HCT116 (cell line): Measurements from ENCODE around the gene ATP6V1G1. TPM values are rescaled to one million over a fixed set of nuclear protein-coding genes. Genes with fewer than 3 reads are reported as not detected.
A peak's percentile ranks its signal among the peaks of the same experiment; 100 is the strongest.

ENCODE experiments used
- ATAC-seq: fragments of 200-7000 bp; cut with Tn5 transposase; 2 replicates; pipeline ENCODE4 v1.9.1; 2020; ENCODE audit warnings: mild to moderate bottlenecking, moderate library complexity
- BruUV-seq: library from RNA; stranded (reverse); fragments of 400-500 nt; replicated peaks from 2 replicates; lab custom pipeline; 2021; lab: Mats Ljungman, UMichigan
- CTCF ChIA-PET: fragments of 300-600 bp; sonication (Branson Sonifier 250); formaldehyde crosslinking; loops from one replicate; lab custom pipeline; 2021; ENCODE audit warnings: antibody characterized with exemption; lab: Charles Lee
- POLR2A ChIA-PET: fragments of 300-600, 350-600 bp; sonication (Branson Sonifier 250); formaldehyde crosslinking; loops from one replicate; lab custom pipeline; 2021; ENCODE audit warnings: antibody characterized with exemption; lab: Charles Lee
- RAD21 ChIA-PET, 2 experiments: fragments of 300-600 bp; sonication (Branson Sonifier 250); formaldehyde crosslinking; loops; one replicate each; lab custom pipeline; 2023; ENCODE audit warnings: low total read pairs in 2 of 2; ENCODE audit not compliant: uncharacterized antibody in 2 of 2, unreplicated experiment in 2 of 2, low non-redundant PET in 1 of 2; lab: Charles Lee
- DNase-seq: peaks from one replicate; pipeline ENCODE4 v3.0.0-alpha.2; 2010; ENCODE audit warnings: low read depth, low spot score
- H2AFZ ChIP-seq: fragments of 200-600 bp; shearing (Covaris generic), sonication (generic); 2 replicates; pipeline ENCODE4 v1.6.1; 2017; ENCODE audit warnings: low read depth, mixed run types, mixed read lengths, antibody characterized with exemption, low read length; ENCODE audit not compliant: poor library complexity, severe bottlenecking
- H3K27ac ChIP-seq: 2 replicates; pipeline ENCODE4 v1.5.1; 2012; ENCODE audit warnings: low read depth, low read length
- H3K27me3 ChIP-seq: fragments of 200-600 bp; sonication (generic); 2 replicates; pipeline ENCODE4 v1.6.1; 2016; ENCODE audit warnings: mixed run types, low read length, mixed read lengths; ENCODE audit not compliant: insufficient read depth
- H3K36me3 ChIP-seq, 2 experiments: fragments of 200-500 bp in 1 of 2; fragments of 200-600 bp in 1 of 2; sonication (Bioruptor generic) in 1 of 2; sonication (generic) in 1 of 2; 2 replicates each; pipeline versions ENCODE4 v1.5.1 to v1.6.1; 2014 to 2016; ENCODE audit warnings: low read length in 2 of 2, inconsistent platforms in 1 of 2, mixed read lengths in 1 of 2, mixed run types in 1 of 2; ENCODE audit not compliant: insufficient read depth in 2 of 2, control insufficient read depth in 1 of 2
- H3K4me1 ChIP-seq, 2 experiments: fragments of 200-600 bp in 1 of 2; sonication (generic) in 1 of 2; 2 replicates each; pipeline versions ENCODE4 v1.5.1 to v1.6.1; 2012 to 2017; ENCODE audit warnings: low read length in 2 of 2, inconsistent platforms in 1 of 2, mild to moderate bottlenecking in 1 of 2, mixed read lengths in 1 of 2, mixed run types in 1 of 2, moderate library complexity in 1 of 2; ENCODE audit not compliant: insufficient read depth in 2 of 2, control insufficient read depth in 1 of 2
- H3K4me2 ChIP-seq: fragments of 200-600 bp; sonication (generic); 2 replicates; pipeline ENCODE4 v1.6.1; 2017; ENCODE audit warnings: mixed run types, low read length, mixed read lengths
- H3K4me3 ChIP-seq, 2 experiments: fragments of 200-600 bp in 1 of 2; sonication (generic) in 1 of 2; replicated peaks in 1 of 2; 2 replicates each; pipeline ENCODE4 v1.5.1; 2011 to 2016; ENCODE audit warnings: low read length in 2 of 2, control low read depth in 1 of 2, low read depth in 1 of 2, mild to moderate bottlenecking in 1 of 2, mixed read lengths in 1 of 2, mixed run types in 1 of 2
- H3K79me2 ChIP-seq: fragments of 200-600 bp; sonication (generic); 2 replicates; pipeline ENCODE4 v1.6.1; 2017; ENCODE audit warnings: mild to moderate bottlenecking, mixed run types, low read length, moderate library complexity, mixed read lengths; ENCODE audit not compliant: insufficient read depth
- H3K9ac ChIP-seq: fragments of 200-600 bp; sonication (generic); 2 replicates; pipeline ENCODE4 v1.6.1; 2016; ENCODE audit warnings: low read length, mixed read lengths
- H3K9me2 ChIP-seq: fragments of 200-600 bp; sonication (generic), shearing (Covaris generic); 2 replicates; pipeline ENCODE4 v1.6.1; 2017; ENCODE audit warnings: mixed run types, mild to moderate bottlenecking, moderate library complexity; ENCODE audit not compliant: insufficient read depth
- H3K9me3 ChIP-seq, 2 experiments: fragments of 200-500 bp in 1 of 2; fragments of 200-600 bp in 1 of 2; sonication (Bioruptor generic) in 1 of 2; sonication (generic) in 1 of 2; 2 replicates each; pipeline ENCODE4 v1.6.1; 2014 to 2017; ENCODE audit warnings: low read length in 2 of 2, mixed read lengths in 2 of 2, inconsistent platforms in 1 of 2, low read depth in 1 of 2, mild to moderate bottlenecking in 1 of 2, mixed run types in 1 of 2, moderate library complexity in 1 of 2; ENCODE audit not compliant: control insufficient read depth in 1 of 2, insufficient read depth in 1 of 2
- H4K20me1 ChIP-seq: fragments of 200-600 bp; sonication (generic), shearing (Covaris generic); 2 replicates; pipeline ENCODE4 v1.6.1; 2017; ENCODE audit warnings: mixed run types, mild to moderate bottlenecking, moderate library complexity; ENCODE audit not compliant: insufficient read depth
- FOSL1 ChIP-seq: IDR thresholded peaks from 2 replicates; pipeline ENCODE4 v1.6.1; 2012; ENCODE audit warnings: low read depth
- POLR2A ChIP-seq: IDR thresholded peaks from 2 replicates; pipeline ENCODE4 v1.7.0; 2011; ENCODE audit warnings: borderline replicate concordance; ENCODE audit not compliant: insufficient read depth, insufficient read length; ENCODE audit errors: extremely low read depth
- POLR2AphosphoS5 ChIP-seq: IDR thresholded peaks from 2 replicates; pipeline ENCODE4 v1.6.1; 2011; ENCODE audit warnings: mild to moderate bottlenecking, low read depth, low read length, moderate library complexity
- RAD21 ChIP-seq: IDR thresholded peaks from 2 replicates; pipeline ENCODE4 v1.6.1; 2012; ENCODE audit warnings: low read depth, mild to moderate bottlenecking
- SIN3A ChIP-seq: IDR thresholded peaks from 2 replicates; pipeline ENCODE4 v1.6.1; 2012; ENCODE audit warnings: low read depth
- SRF ChIP-seq: IDR thresholded peaks from 2 replicates; pipeline ENCODE4 v1.6.1; 2012; ENCODE audit warnings: low read depth
- TCF7L2 ChIP-seq: IDR thresholded peaks from 2 replicates; pipeline ENCODE4 v1.7.0; 2011; ENCODE audit warnings: borderline replicate concordance, inconsistent platforms; ENCODE audit not compliant: insufficient read depth, insufficient read length; ENCODE audit errors: extremely low read depth
- intact Hi-C: fragments of 100-400 bp; cut with micrococcal nuclease; formaldehyde crosslinking; loops from 2 replicates; pipeline ENCODE4 v1.10.0; 2022
- total RNA-seq: library from RNA; stranded (reverse); gene quantifications from one replicate; pipeline ENCODE4 v1.2.1, GENCODE V29; 2021; ENCODE audit not compliant: unreplicated experiment
- TF ChIP-seq, protein P1 (sequence below), 3 experiments: fragments of 200-600 bp in 1 of 3; sonication (generic) in 1 of 3; IDR thresholded peaks in 2 of 3; conservative IDR thresholded peaks in 1 of 3; 2 replicates each; pipeline ENCODE4 v1.5.1; 2012 to 2017; ENCODE audit warnings: low read depth in 2 of 3, low read length in 2 of 3, antibody characterized with exemption in 1 of 3, borderline replicate concordance in 1 of 3, control low read depth in 1 of 3, mild to moderate bottlenecking in 1 of 3, mixed read lengths in 1 of 3, mixed run types in 1 of 3, moderate library complexity in 1 of 3; ENCODE audit not compliant: insufficient read depth in 1 of 3
- TF ChIP-seq, protein P2 (sequence below): IDR thresholded peaks from 2 replicates; pipeline ENCODE4 v1.6.1; 2012
- TF ChIP-seq, protein P3 (sequence below): IDR thresholded peaks from 2 replicates; pipeline ENCODE4 v1.6.1; 2011; ENCODE audit warnings: mild to moderate bottlenecking, low read length, moderate library complexity; ENCODE audit not compliant: insufficient replicate concordance; ENCODE audit errors: extremely low read depth

ATP6V1G1 gene
- total RNA-seq, 1 experiment from 2014 or later: 72.3 TPM

DNA sequence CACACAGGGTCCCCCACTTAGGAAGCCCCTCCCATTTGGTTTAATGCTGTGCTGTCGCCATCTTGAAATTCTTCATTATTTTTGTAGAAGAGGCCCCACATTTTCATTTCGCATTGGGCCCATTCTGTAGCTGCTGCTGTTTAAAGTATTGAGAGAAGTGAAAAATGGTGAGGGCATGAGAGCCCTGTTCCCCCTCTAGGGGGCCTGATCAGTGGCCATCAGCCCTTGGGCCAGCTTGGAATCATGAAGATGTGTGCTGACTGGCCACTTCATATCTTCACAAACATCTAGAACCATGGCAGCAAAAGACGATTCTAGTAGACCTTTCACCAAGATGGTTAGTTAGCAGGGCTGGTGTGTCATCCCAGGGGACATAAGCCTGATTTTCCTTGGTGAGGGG lies 26.8 kb downstream of the ATP6V1G1 start:
- Histone ChIP-seq H3K9me3 (no peaks in the 10 kb centered on the region), H3K4me3 (no peak overlapping the region), H3K4me1 (peaks cover 11 to 24% of the 10 kb centered on the region in 2 experiments), H3K9ac (no peak overlapping the region), H3K79me2 (peaks cover 8% of the 10 kb centered on the region; the same call in 1 of the 2 replicates), H2AFZ (no peak overlapping the region), H3K9me2 (no peaks in the 10 kb centered on the region), H3K27ac (no peak overlapping the region), H4K20me1 (no peaks in the 10 kb centered on the region), H3K27me3 (no peaks in the 10 kb centered on the region), H3K4me2 (no peak overlapping the region), H3K36me3 (no peaks in the 10 kb centered on the region; a peak in 1 of 4 replicates)
- DNase-seq (no peak), ATAC-seq (no peak)
- ChIA-PET RAD21 (no interaction called here), POLR2A (no interaction called here), CTCF (interaction anchor here (0.9 kb wide), 1 partner anchor 110 kb away, joined by 3 read pairs; no protein-coding TSS in a partner anchor)
- TF ChIP-seq SIN3A: no peak
- TF ChIP-seq, protein P1, sequence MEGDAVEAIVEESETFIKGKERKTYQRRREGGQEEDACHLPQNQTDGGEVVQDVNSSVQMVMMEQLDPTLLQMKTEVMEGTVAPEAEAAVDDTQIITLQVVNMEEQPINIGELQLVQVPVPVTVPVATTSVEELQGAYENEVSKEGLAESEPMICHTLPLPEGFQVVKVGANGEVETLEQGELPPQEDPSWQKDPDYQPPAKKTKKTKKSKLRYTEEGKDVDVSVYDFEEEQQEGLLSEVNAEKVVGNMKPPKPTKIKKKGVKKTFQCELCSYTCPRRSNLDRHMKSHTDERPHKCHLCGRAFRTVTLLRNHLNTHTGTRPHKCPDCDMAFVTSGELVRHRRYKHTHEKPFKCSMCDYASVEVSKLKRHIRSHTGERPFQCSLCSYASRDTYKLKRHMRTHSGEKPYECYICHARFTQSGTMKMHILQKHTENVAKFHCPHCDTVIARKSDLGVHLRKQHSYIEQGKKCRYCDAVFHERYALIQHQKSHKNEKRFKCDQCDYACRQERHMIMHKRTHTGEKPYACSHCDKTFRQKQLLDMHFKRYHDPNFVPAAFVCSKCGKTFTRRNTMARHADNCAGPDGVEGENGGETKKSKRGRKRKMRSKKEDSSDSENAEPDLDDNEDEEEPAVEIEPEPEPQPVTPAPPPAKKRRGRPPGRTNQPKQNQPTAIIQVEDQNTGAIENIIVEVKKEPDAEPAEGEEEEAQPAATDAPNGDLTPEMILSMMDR (IDR thresholded peaks at IDR 0.05 in 2 of 3, conservative IDR thresholded peaks at IDR 0.05 in 1 of 3; ENCODE audit: borderline replicate concordance in 1 of 3, insufficient read depth in 1 of 3, low read depth in 2 of 3, low read length in 2 of 3): peak in 2 of 3 experiments; percentile 17 to 20; a peak in 1 of 6 replicates
- intact Hi-C loops: no loop called here
- BruUV-seq: no TSS peak

DNA sequence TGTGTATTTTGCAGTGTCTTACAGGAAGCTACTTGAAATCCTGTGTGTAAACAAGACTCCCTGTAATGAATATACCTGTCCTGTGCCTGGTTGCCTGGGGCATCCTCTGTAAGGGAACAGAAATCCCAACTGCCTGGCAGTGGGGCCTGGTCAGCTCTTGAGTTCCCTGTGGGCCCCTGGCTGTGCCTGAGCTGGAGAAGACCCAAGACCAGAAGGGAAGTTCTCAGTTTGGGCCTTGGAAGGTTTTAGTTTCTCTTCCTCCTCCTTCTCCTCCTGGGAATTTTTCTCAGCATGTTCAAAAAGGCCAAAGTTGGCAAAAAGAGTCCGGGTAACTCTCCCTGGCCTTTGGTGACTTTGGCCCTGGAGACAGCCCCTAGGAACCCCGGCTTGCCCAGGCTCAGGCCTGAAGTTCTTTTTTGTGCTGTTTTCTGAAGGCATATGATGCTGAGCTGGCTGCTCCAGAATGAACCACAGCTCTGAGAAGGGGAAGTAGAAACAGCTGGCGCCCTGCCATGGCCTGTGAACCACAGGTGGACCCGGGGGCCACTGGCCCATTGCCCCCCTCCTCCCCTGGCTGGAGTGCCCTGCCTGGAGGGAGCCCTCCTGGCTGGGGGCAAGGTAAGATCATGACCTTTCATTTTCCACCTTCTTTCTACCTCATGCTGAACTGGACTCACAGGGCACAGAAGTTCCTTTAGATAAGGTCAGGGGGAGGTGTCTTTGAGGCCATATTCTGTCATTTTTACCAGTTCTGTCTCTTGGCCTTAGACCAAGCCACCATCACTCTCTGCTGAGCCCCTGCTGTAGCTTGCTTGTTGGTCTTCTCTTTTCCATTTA lies 29.3 kb downstream of the ATP6V1G1 start:
- CTCF ChIA-PET: interaction anchor here (1.6 kb wide), 1 partner anchor 37 kb away, joined by 4 read pairs; no protein-coding TSS in a partner anchor
- no peaks in the 10 kb centered on the region for H4K20me1 ChIP-seq
- no TSS peak for BruUV-seq
- H3K9me2 ChIP-seq: no peaks in the 10 kb centered on the region
- H3K79me2 ChIP-seq: peaks cover 8% of the 10 kb centered on the region; the same call in 1 of the 2 replicates
- no peak overlapping the region for H3K9ac ChIP-seq
- no peaks in the 10 kb centered on the region; a peak in 1 of 4 replicates for H3K36me3 ChIP-seq
- DNase-seq (no peak), ATAC-seq (no peak)
- H3K4me3 ChIP-seq: no peak overlapping the region
- H3K27me3 ChIP-seq: no peaks in the 10 kb centered on the region
- no peak overlapping the region for H3K4me2 ChIP-seq
- H3K4me1 ChIP-seq: peaks cover 4 to 13% of the 10 kb centered on the region in 2 experiments; a peak in 3 of 4 replicates
- RAD21 ChIA-PET: no interaction called here
- POLR2A ChIA-PET: no interaction called here
- H2AFZ ChIP-seq: no peak overlapping the region
- intact Hi-C loops: no loop called here
- H3K9me3 ChIP-seq: no peaks in the 10 kb centered on the region
- H3K27ac ChIP-seq: no peak overlapping the region
- no peak for TF ChIP-seq TCF7L2
- no peak for TF ChIP-seq POLR2A
- TF ChIP-seq, protein P2, sequence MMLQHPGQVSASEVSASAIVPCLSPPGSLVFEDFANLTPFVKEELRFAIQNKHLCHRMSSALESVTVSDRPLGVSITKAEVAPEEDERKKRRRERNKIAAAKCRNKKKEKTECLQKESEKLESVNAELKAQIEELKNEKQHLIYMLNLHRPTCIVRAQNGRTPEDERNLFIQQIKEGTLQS: no peak
- TF ChIP-seq, protein P3, sequence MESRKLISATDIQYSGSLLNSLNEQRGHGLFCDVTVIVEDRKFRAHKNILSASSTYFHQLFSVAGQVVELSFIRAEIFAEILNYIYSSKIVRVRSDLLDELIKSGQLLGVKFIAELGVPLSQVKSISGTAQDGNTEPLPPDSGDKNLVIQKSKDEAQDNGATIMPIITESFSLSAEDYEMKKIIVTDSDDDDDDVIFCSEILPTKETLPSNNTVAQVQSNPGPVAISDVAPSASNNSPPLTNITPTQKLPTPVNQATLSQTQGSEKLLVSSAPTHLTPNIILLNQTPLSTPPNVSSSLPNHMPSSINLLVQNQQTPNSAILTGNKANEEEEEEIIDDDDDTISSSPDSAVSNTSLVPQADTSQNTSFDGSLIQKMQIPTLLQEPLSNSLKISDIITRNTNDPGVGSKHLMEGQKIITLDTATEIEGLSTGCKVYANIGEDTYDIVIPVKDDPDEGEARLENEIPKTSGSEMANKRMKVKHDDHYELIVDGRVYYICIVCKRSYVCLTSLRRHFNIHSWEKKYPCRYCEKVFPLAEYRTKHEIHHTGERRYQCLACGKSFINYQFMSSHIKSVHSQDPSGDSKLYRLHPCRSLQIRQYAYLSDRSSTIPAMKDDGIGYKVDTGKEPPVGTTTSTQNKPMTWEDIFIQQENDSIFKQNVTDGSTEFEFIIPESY: no peak
- no peak for TF ChIP-seq POLR2AphosphoS5
- no peak for TF ChIP-seq SRF
- TF ChIP-seq FOSL1: no peak
- no peak for TF ChIP-seq RAD21
- TF ChIP-seq, protein P1 (IDR thresholded peaks at IDR 0.05 in 2 of 3, conservative IDR thresholded peaks at IDR 0.05 in 1 of 3; ENCODE audit: borderline replicate concordance in 1 of 3, insufficient read depth in 1 of 3, low read depth in 2 of 3, low read length in 2 of 3): no peak
